Muscle layer of colon (tissue), 2 donors: ENCODE data around the gene NDST3.
"Not testable (repeated sequence)": the region's sequence is repeated elsewhere in the genome, so short reads cannot be mapped to it uniquely, and the experiment has no call there.

Source experiments
- H3K27ac ChIP-seq: one replicate; pipeline ENCODE4 v1.7.0; 2013; ENCODE audit warnings: low read depth, mild to moderate bottlenecking, low read length, moderate library complexity
- H3K27me3 ChIP-seq, 2 donors: one replicate each; pipeline ENCODE4 v1.7.0; 2013; ENCODE audit warnings: low read length in 2 of 2, mild to moderate bottlenecking in 2 of 2; ENCODE audit not compliant: insufficient read depth in 2 of 2, control insufficient read depth in 1 of 2
- H3K36me3 ChIP-seq: one replicate; pipeline ENCODE4 v1.7.0; 2013; ENCODE audit warnings: mild to moderate bottlenecking, low read length; ENCODE audit not compliant: insufficient read depth
- H3K4me1 ChIP-seq: one replicate; pipeline ENCODE4 v1.7.0; 2013; ENCODE audit warnings: mild to moderate bottlenecking, low read length; ENCODE audit not compliant: insufficient read depth
- H3K4me3 ChIP-seq, 2 donors: one replicate each; pipeline ENCODE4 v1.7.0; 2013; ENCODE audit warnings: low read length in 2 of 2, low read depth in 1 of 2, mild to moderate bottlenecking in 1 of 2, moderate library complexity in 1 of 2
- H3K9ac ChIP-seq: one replicate; pipeline ENCODE4 v1.7.0; 2013; ENCODE audit warnings: low read length
- H3K9me3 ChIP-seq: one replicate; pipeline ENCODE4 v1.7.0; 2013; ENCODE audit warnings: mild to moderate bottlenecking, low read length
- donor health status: abdominal sarcoma.
- donor health status: Adenocarcinoma of cecum.

NDST3 gene

DNA sequence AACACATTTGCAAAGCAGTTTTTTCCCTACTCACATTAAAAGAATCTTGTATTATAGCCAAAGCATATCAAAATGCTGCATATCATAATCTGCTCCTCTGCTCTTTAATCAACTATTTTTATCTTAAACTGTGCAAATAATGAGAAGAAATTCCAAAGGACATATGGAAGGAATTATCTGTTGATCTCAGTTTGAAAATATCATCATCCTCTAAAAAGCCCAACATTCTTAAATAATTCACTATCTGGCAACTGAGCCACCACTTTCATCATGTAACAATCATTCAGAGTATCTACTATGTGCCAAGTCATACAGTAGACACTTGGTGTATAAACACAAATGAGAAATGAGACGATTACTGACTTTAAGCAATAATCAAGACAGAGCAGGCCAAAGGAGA is 255.5 kb downstream of the NDST3 start:
- no peak overlapping the region for H3K9ac ChIP-seq
- H3K9me3 ChIP-seq = no peaks in the 10 kb centered on the region
- H3K36me3 ChIP-seq = no peaks in the 10 kb centered on the region
- H3K27ac ChIP-seq = no peak overlapping the region
- no peaks in the 10 kb centered on the region for H3K4me1 ChIP-seq
- no peak overlapping the region for H3K4me3 ChIP-seq
- no peaks in the 10 kb centered on the region for H3K27me3 ChIP-seq

DNA sequence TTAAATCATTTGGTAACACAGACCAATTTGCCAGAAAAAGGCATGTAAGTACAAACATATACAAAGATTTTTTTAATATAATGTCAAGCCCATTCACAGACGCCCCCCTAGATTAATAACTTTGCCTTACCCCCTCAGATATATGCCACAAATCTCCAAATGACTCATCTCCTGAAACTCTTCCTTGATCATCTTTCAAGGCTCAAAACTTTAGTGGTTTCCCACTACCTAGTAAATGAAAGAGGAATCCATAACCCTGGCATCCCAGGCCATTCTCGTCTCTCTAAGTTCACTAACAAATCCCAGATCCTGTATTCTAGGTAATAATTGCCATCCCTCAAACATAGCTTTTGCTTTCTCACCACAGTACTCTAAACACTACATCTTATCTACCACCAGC is 256.7 kb downstream of the NDST3 start:
- no peak overlapping the region for H3K27ac ChIP-seq
- no peaks in the 10 kb centered on the region for H3K36me3 ChIP-seq
- H3K4me3 ChIP-seq = no peak overlapping the region
- H3K9ac ChIP-seq = no peak overlapping the region
- no peaks in the 10 kb centered on the region for H3K4me1 ChIP-seq
- H3K9me3 ChIP-seq = no peaks in the 10 kb centered on the region
- no peaks in the 10 kb centered on the region for H3K27me3 ChIP-seq

DNA sequence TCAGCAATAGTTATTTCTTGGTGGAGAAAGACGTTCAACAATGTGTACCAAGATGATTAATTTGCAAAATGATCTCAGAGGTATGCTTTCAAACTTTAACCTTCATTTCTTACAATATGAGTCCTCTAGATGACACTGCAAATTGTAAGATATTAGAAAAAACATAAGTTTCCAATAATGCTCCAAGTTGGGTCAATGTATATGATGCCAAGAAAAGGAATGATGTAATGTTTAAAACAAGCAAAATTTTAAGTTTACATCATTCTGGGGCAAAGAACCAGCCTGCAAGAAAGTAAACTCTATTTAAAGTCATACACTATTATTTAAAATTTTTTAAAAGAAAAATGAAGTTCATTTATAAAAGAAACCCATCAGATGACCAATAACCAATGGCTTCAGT is 262.4 kb downstream of the NDST3 start:
- H3K27me3 ChIP-seq = no peaks in the 10 kb centered on the region
- no peak overlapping the region for H3K27ac ChIP-seq
- H3K36me3 ChIP-seq = no peaks in the 10 kb centered on the region
- H3K4me1 ChIP-seq = no peaks in the 10 kb centered on the region
- no peak overlapping the region for H3K9ac ChIP-seq
- H3K9me3 ChIP-seq = no peaks in the 10 kb centered on the region
- H3K4me3 ChIP-seq = no peak overlapping the region

DNA sequence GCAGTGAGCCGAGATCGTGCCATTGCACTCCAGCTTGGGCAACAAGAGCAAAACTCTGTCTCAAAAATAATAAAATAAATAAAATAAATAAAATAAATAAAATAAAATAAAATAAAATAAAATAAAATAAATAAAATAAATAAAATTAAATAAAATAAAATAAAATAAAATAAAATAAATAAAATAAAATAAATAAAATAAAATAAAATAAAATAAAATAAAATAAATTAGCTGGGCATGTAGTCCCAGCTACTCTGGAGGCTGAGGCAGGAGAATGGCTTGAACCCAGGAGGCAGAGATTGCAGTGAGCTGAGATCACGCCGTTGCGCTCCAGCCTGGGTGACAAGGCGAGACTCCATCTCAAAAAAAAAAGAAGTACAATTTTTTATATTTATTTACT is 265.3 kb downstream of the NDST3 start:
- not testable (repeated sequence) for H3K9ac ChIP-seq, H3K4me1 ChIP-seq, H3K9me3 ChIP-seq, H3K4me3 ChIP-seq, H3K36me3 ChIP-seq, H3K27ac ChIP-seq, H3K27me3 ChIP-seq

DNA sequence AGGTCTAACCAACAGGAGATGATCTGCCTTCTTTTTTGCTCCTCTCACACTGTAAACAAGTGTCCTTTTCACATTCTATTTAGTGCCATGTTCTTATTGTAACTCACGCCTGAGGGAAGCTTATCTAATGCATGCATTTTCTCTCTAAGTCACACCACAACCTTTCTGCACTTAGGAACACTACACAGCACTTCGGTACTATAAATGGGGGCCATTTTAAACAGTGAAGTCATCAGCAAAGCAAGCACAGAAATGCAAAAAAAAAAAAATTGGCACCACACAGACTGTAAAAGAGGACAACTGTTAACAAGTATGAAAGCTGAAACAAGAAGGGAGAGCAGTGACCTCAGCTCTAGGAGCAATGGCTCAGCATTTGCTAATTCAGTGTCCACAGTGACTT is 273.4 kb downstream of the NDST3 start:
- Histone ChIP-seq H3K27ac (no peak overlapping the region), H3K4me1 (no peaks in the 10 kb centered on the region), H3K9ac (no peak overlapping the region), H3K4me3 (no peak overlapping the region), H3K9me3 (no peaks in the 10 kb centered on the region), H3K27me3 (no peaks in the 10 kb centered on the region), H3K36me3 (no peaks in the 10 kb centered on the region)
